ENCODE data around the gene CCR9. TPM values are rescaled to one million over a fixed set of nuclear protein-coding genes. Genes with fewer than 3 reads are reported as not detected.

Gene CCR9
- total and polyA plus RNA-seq, 10 of the 15 experiments (the other 5 are each of a cell fraction or from before 2014, with no cell fraction given): 0.05 to 3.9 (median 2.4) TPM

GRCh38 chr3:45841757-45842491, 44.4 kb upstream of the CCR9 start, which contains the start of gene LZTFL1 (continued):
- TF ChIP-seq SUZ12 (IDR thresholded peaks at IDR 0.05; ENCODE audit: unreplicated experiment) (no peak), CBX3 (IDR thresholded peaks at IDR 0.05; ENCODE audit: borderline replicate concordance, low read depth) (no peak), RUNX3 (IDR thresholded peaks at IDR 0.05; ENCODE audit: low read length) (peak; percentile 44; the same call in 1 of the 2 replicates), HCFC1 (IDR thresholded peaks at IDR 0.05; ENCODE audit: low read length) (peak; percentile 63), HDAC2 (IDR thresholded peaks at IDR 0.05) (no peak), HSF1 (IDR thresholded peaks at IDR 0.05; ENCODE audit: low read depth, low read length) (no peak), BHLHE40 (IDR thresholded peaks at IDR 0.05; ENCODE audit: borderline replicate concordance in 1 of 2, low read depth in 2 of 2, low read length in 1 of 2) (peak; percentile 94 to 96), ZNF274 (IDR thresholded peaks at IDR 0.05; ENCODE audit: insufficient read depth, insufficient read length) (no peak), CBX5 (IDR thresholded peaks at IDR 0.05; ENCODE audit: low read depth) (no peak), NR2F1 (conservative IDR thresholded peaks at IDR 0.05) (no peak), BCL11A (IDR thresholded peaks at IDR 0.05; ENCODE audit: low read depth, low read length) (no peak), POLR2AphosphoS2 (IDR thresholded peaks at IDR 0.05; ENCODE audit: low read depth, low read length) (no peak; the same call in 1 of the 2 replicates), YY1 (IDR thresholded peaks at IDR 0.05; ENCODE audit: low read depth, low read length) (peak; percentile 62), USF2 (IDR thresholded peaks at IDR 0.05; ENCODE audit: borderline replicate concordance, low read depth, low read length) (peak; percentile 99), ZBED1 (IDR thresholded peaks at IDR 0.05; ENCODE audit: borderline replicate concordance) (no peak; the same call in 1 of the 2 replicates), MXI1 (IDR thresholded peaks at IDR 0.05; ENCODE audit: low read depth, low read length) (peak; percentile 99), RAD21 (IDR thresholded peaks at IDR 0.05; ENCODE audit: insufficient read depth, low read depth, low read length) (no peak), CHD4 (IDR thresholded peaks at IDR 0.05) (no peak), RELB (IDR thresholded peaks at IDR 0.05; ENCODE audit: low read depth) (peak; percentile 38; the same call in 1 of the 2 replicates), IKZF1 (conservative IDR thresholded peaks at IDR 0.05) (peak; percentile 42; the same call in 1 of the 2 replicates), ELK1 (IDR thresholded peaks at IDR 0.05; ENCODE audit: low read depth, low read length) (no peak), TCF12 (IDR thresholded peaks at IDR 0.05; ENCODE audit: low read depth, low read length) (no peak), BMI1 (IDR thresholded peaks at IDR 0.05; ENCODE audit: borderline replicate concordance) (peak; percentile 98), RFX5 (IDR thresholded peaks at IDR 0.05; ENCODE audit: low read depth, low read length) (no peak)
